OCI-LY3 (cell line): ENCODE results near the gene FES.

Source experiments
- H2AFZ ChIP-seq: fragments of 200-600, 300-600 bp; shearing (Covaris generic); 2 replicates; pipeline ENCODE4 v1.6.0; 2014; ENCODE audit warnings: antibody characterized with exemption, low read depth, low read length
- H3K27ac ChIP-seq: fragments of 200-600, 300-600 bp; sonication (generic); 2 replicates; pipeline ENCODE4 v1.5.1; 2014; ENCODE audit warnings: mild to moderate bottlenecking, low read length, moderate library complexity, mixed read lengths
- H3K27me3 ChIP-seq: fragments of 200-600, 300-600 bp; sonication (generic); 2 replicates; pipeline ENCODE4 v1.6.1; 2014; ENCODE audit warnings: low read depth, low read length, mixed read lengths
- H3K36me3 ChIP-seq: fragments of 200-600, 300-600 bp; sonication (generic); replicated peaks from 2 replicates; pipeline ENCODE3; 2014; ENCODE audit warnings: low read depth, low read length, mixed read lengths
- H3K4me1 ChIP-seq: fragments of 300-600, 200-600 bp; sonication (generic); 2 replicates; pipeline ENCODE4 v1.6.1; 2014; ENCODE audit warnings: low read length, mixed read lengths
- H3K4me2 ChIP-seq: fragments of 200-600, 300-600 bp; sonication (generic); 2 replicates; pipeline ENCODE4 v1.6.1; 2014; ENCODE audit warnings: low read length, mixed read lengths
- H3K4me3 ChIP-seq: fragments of 300-600, 200-600 bp; sonication (generic); 2 replicates; pipeline ENCODE4 v1.5.1; 2014; ENCODE audit warnings: antibody characterized with exemption, mild to moderate bottlenecking, low read length, moderate library complexity
- H3K79me2 ChIP-seq: fragments of 300-600, 200-600 bp; shearing (Covaris generic); 2 replicates; pipeline ENCODE4 v1.6.1; 2014; ENCODE audit warnings: mild to moderate bottlenecking, low read length, mixed read lengths
- H3K9ac ChIP-seq: fragments of 300-600, 200-600 bp; shearing (Covaris generic); 2 replicates; pipeline ENCODE4 v1.6.0; 2014; ENCODE audit warnings: mild to moderate bottlenecking, low read length, moderate library complexity
- H3K9me3 ChIP-seq: fragments of 200-600, 300-600 bp; shearing (Covaris generic); 2 replicates; pipeline ENCODE4 v1.6.1; 2014; ENCODE audit warnings: low read length, mixed read lengths; ENCODE audit not compliant: insufficient read depth
- H4K20me1 ChIP-seq: fragments of 200-600, 300-600 bp; sonication (generic); 2 replicates; pipeline ENCODE4 v1.6.1; 2016; ENCODE audit warnings: low read length, mixed read lengths; ENCODE audit not compliant: insufficient read depth
- EZH2phosphoT487 ChIP-seq: fragments of 200-600 bp; shearing (Covaris generic); IDR thresholded peaks from 2 replicates; pipeline ENCODE4 v1.6.1; 2018; ENCODE audit warnings: antibody characterized with exemption, mixed run types, low read depth
- TF ChIP-seq, protein P1 (sequence below): fragments of 200-600, 300-600 bp; sonication (generic); IDR thresholded peaks from 2 replicates; pipeline ENCODE4 v1.5.1; 2014; ENCODE audit warnings: antibody characterized with exemption, low read length, low read depth

FES gene

DNA sequence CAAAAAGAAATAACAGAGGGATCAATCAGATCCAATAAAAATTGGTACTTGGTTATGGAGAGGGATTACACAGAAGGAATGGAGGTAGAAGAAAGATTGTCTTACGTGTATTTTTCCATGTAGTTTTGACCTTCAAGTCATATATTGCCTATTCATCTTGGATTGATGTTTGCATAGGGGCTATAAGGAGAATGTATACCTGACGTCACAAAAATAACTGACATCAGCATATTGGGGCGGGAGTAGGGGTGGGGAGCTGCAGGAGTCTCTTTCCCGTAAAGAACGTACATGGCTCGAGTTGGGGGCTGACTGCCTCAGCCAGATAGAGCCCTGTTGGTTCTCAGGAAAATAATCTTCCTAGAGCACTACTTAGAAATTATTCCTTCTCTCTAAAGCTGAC, 21.8 kb upstream of the FES start:
- Histone ChIP-seq H3K4me2 (no peak overlapping the region), H3K4me1 (no peaks in the 10 kb centered on the region), H3K9ac (no peak overlapping the region)

DNA sequence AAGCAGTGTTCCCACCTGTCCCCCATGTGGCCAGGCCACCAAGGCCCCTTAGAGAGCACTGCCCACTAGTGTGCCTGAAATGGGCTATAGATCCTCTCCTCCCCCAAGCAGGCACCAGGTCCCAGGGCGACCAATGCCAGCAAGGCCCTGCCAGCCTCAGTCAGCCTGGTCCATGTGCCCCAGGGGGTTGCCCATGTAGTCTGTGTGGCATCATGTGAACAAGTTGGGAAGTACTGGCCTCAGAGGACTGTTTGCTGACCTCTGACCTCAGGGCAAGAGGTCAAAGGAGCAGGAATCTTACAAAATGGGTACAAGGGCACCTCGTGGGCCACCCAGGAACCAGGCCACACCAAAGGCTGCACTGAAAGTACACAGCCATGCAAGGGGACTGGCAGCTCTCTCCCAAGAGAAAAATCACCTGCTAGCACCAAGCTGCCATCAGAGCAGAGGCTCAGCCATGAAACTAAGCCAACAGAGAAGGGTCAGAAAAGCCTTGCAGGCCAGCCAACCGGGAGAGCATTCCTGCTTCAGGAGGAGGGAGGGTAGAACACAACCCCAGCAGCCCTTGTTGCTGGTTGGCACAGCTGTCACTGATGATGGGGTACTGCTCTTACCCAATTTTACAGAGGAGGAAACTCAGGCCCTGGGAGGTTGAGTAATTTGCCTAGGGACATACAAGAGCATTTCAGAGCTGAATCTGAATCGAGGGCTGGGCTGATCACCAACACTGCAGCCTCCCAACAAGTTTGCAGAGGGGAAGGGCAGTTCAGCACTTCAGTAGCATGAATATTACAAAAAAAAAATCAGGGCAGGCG, 21.1 kb upstream of the FES start:
- Histone ChIP-seq H4K20me1 (no peaks in the 10 kb centered on the region), H3K27ac (no peak overlapping the region), H3K27me3 (peaks cover 18% of the 10 kb centered on the region), H3K9me3 (no peaks in the 10 kb centered on the region), H2AFZ (no peak overlapping the region), H3K36me3 (no peaks in the 10 kb centered on the region), H3K4me3 (no peak overlapping the region), H3K9ac (no peak overlapping the region), H3K4me2 (no peak overlapping the region), H3K4me1 (no peaks in the 10 kb centered on the region), H3K79me2 (no peaks in the 10 kb centered on the region)
- TF ChIP-seq, protein P1, sequence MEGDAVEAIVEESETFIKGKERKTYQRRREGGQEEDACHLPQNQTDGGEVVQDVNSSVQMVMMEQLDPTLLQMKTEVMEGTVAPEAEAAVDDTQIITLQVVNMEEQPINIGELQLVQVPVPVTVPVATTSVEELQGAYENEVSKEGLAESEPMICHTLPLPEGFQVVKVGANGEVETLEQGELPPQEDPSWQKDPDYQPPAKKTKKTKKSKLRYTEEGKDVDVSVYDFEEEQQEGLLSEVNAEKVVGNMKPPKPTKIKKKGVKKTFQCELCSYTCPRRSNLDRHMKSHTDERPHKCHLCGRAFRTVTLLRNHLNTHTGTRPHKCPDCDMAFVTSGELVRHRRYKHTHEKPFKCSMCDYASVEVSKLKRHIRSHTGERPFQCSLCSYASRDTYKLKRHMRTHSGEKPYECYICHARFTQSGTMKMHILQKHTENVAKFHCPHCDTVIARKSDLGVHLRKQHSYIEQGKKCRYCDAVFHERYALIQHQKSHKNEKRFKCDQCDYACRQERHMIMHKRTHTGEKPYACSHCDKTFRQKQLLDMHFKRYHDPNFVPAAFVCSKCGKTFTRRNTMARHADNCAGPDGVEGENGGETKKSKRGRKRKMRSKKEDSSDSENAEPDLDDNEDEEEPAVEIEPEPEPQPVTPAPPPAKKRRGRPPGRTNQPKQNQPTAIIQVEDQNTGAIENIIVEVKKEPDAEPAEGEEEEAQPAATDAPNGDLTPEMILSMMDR: no peak
- no peak for TF ChIP-seq EZH2phosphoT487

More for the DNA sequence above, 21.8 kb upstream of the FES start:
- no peaks in the 10 kb centered on the region for H4K20me1 ChIP-seq
- H3K27ac ChIP-seq: no peak overlapping the region
- no peak overlapping the region for H2AFZ ChIP-seq
- H3K79me2 ChIP-seq: no peaks in the 10 kb centered on the region
- no peaks in the 10 kb centered on the region for H3K36me3 ChIP-seq
- no peaks in the 10 kb centered on the region for H3K9me3 ChIP-seq
- peaks cover 17% of the 10 kb centered on the region for H3K27me3 ChIP-seq
- TF ChIP-seq, protein P1: no peak
- TF ChIP-seq EZH2phosphoT487: no peak
- H3K4me3 ChIP-seq: no peak overlapping the region

DNA sequence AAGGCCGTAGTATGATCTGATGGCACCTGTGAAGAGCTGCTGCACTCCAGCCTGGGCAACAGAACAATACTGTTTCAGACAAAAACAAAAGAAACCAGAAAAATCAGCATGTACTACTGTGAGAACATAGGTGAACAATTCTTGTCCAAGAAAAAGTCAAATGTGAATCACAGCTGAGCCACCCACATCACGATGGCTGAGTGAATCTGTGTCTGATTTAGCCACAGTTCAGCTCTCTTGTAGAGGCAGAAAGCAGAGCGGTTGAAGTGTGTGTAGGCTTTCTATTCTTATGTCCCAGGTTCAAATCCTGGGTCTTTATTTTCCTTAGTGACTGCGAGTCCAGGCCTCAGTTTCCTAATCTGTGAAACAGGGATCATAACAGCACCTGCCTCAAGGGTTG, 20.3 kb upstream of the FES start:
- no peaks in the 10 kb centered on the region for H3K9me3 ChIP-seq

DNA sequence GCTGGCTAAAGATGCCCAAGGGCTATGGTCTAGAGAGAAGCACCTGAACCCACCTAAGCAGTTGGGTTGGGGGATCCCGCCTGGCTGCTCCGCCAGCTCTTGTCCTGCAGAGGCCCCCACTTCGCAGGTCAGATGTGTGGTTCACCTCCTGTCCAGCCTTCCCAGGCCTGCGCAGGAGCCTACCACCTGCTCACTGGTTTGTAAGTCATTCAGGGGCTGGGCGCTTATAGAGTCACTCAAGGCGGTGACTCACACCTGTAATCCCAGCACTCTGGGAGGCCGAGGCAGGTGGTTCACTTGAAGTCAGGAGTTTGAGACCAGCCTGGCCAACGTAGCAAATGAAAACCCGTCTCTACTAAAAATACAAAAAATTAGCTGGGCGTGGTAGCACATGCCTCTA, 19.8 kb upstream of the FES start:
- H3K79me2 ChIP-seq: no peaks in the 10 kb centered on the region
- H2AFZ ChIP-seq: no peak overlapping the region
- H3K4me3 ChIP-seq: no peak overlapping the region
- H3K27ac ChIP-seq: no peak overlapping the region
- peaks cover 18% of the 10 kb centered on the region for H3K27me3 ChIP-seq
- H3K4me1 ChIP-seq: peaks cover 5% of the 10 kb centered on the region
- no peak overlapping the region for H3K9ac ChIP-seq
- H3K36me3 ChIP-seq: no peaks in the 10 kb centered on the region
- no peaks in the 10 kb centered on the region for H4K20me1 ChIP-seq
- H3K9me3 ChIP-seq: no peaks in the 10 kb centered on the region
- no peak for TF ChIP-seq EZH2phosphoT487
- TF ChIP-seq, protein P1: no peak
- H3K4me2 ChIP-seq: no peak overlapping the region

More for the DNA sequence above, 20.3 kb upstream of the FES start:
- Histone ChIP-seq H3K27ac (no peak overlapping the region), H3K4me3 (no peak overlapping the region), H4K20me1 (no peaks in the 10 kb centered on the region), H3K4me2 (no peak overlapping the region), H3K79me2 (no peaks in the 10 kb centered on the region), H3K36me3 (no peaks in the 10 kb centered on the region), H3K27me3 (peaks cover 18% of the 10 kb centered on the region), H3K4me1 (peaks cover under 1% of the 10 kb centered on the region; the same call in 1 of the 2 replicates), H2AFZ (no peak overlapping the region), H3K9ac (no peak overlapping the region)
- no peak for TF ChIP-seq EZH2phosphoT487
- TF ChIP-seq, protein P1: no peak
